HepG2 (cell line): ENCODE results near the gene PLXNA4. TPM values are rescaled to one million over a fixed set of nuclear protein-coding genes. Genes with fewer than 3 reads are reported as not detected.

Experiments used
- ATAC-seq: fragments of 200-7000 bp; cut with Tn5 transposase; 3 replicates; pipeline ENCODE4 v1.9.1; 2020; ENCODE audit warnings: mild to moderate bottlenecking, moderate library complexity
- BruUV-seq: library from RNA; stranded (reverse); fragments of 400-500 nt; replicated peaks from 2 replicates; lab custom pipeline; 2021; lab: Mats Ljungman, UMichigan
- CTCF ChIA-PET: fragments of 300-600 bp; formaldehyde crosslinking; extraction: SDS; loops from one replicate; lab custom pipeline; 2021; ENCODE audit warnings: low total read pairs, inconsistent platforms, low intra/inter-chr PET ratio; lab: Yijun Ruan, JAX
- POLR2A ChIA-PET: fragments of 350-600 bp; sonication (Branson Sonifier 250); formaldehyde crosslinking; loops from one replicate; lab custom pipeline; 2020; ENCODE audit warnings: antibody characterized with exemption, inconsistent platforms; lab: Yijun Ruan, JAX
- DNase-seq: peaks from one replicate; pipeline ENCODE4 v3.0.0-alpha.2; 2015; ENCODE audit warnings: low spot score
- FAIRE-seq: peaks from 3 replicates; lab custom pipeline; 2011; peaks lifted over from hg19 to GRCh38; lab: Jason Lieb, UNC
- H2AFZ ChIP-seq: one replicate; pipeline ENCODE4 v1.6.1; 2011; ENCODE audit warnings: low read length, inconsistent platforms
- H3K27ac ChIP-seq: fragments of 300-600 bp; 3 replicates; pipeline ENCODE4 v1.8.0; 2011; ENCODE audit warnings: mixed run types, mild to moderate bottlenecking, mixed read lengths, low read length, inconsistent platforms; ENCODE audit not compliant: insufficient read depth; ENCODE audit errors: extremely low read length
- H3K27me3 ChIP-seq, 2 experiments: fragments of 200-600 bp in 1 of 2; 2 replicates in 1 of 2; 3 replicates in 1 of 2; pipeline versions ENCODE4 v1.6.0 to v1.8.0; 2011; ENCODE audit warnings: low read length in 2 of 2, mild to moderate bottlenecking in 2 of 2, moderate library complexity in 2 of 2, inconsistent platforms in 1 of 2; ENCODE audit not compliant: insufficient read depth in 2 of 2, control insufficient read depth in 1 of 2
- H3K36me3 ChIP-seq, 2 experiments: fragments of 200-600 bp in 1 of 2; replicated peaks in 1 of 2; 2 replicates in 1 of 2; 3 replicates in 1 of 2; pipeline versions ENCODE4 v1.5.1 to v1.8.0; 2011; ENCODE audit warnings: low read length in 2 of 2, inconsistent platforms in 1 of 2; ENCODE audit not compliant: insufficient read depth in 2 of 2, control insufficient read depth in 1 of 2
- H3K4me1 ChIP-seq: 2 replicates; pipeline ENCODE4 v1.5.1; 2012; ENCODE audit warnings: low read length, inconsistent platforms; ENCODE audit not compliant: insufficient read depth
- H3K4me2 ChIP-seq: 2 replicates; pipeline ENCODE4 v1.6.0; 2011; ENCODE audit warnings: low read depth, low read length, inconsistent platforms
- H3K4me3 ChIP-seq, 3 experiments: fragments of 200-600 bp in 1 of 3; sonication (generic), shearing (Covaris generic) in 1 of 3; replicated peaks in 1 of 3; 2 replicates each; pipeline ENCODE4 v1.5.1; 2011 to 2016; ENCODE audit warnings: low read length in 3 of 3, inconsistent platforms in 2 of 3, low read depth in 2 of 3, mild to moderate bottlenecking in 2 of 3, control low read depth in 1 of 3, mixed read lengths in 1 of 3; ENCODE audit not compliant: insufficient read depth in 1 of 3
- H3K79me2 ChIP-seq: one replicate; pipeline ENCODE4 v1.6.1; 2011; ENCODE audit warnings: low read length, inconsistent platforms; ENCODE audit not compliant: insufficient read depth
- H3K9ac ChIP-seq: 2 replicates; pipeline ENCODE4 v1.6.0; 2011; ENCODE audit warnings: mild to moderate bottlenecking, low read depth, low read length, inconsistent platforms; ENCODE audit not compliant: insufficient read depth
- H3K9me3 ChIP-seq: 2 replicates; pipeline ENCODE4 v1.5.1; 2012; ENCODE audit warnings: mild to moderate bottlenecking, low read length
- H4K20me1 ChIP-seq: 2 replicates; pipeline ENCODE4 v1.6.0; 2011; ENCODE audit warnings: inconsistent platforms, mild to moderate bottlenecking, low read length, moderate library complexity; ENCODE audit not compliant: insufficient read depth
- PAXIP1 ChIP-seq: sonication (generic); formaldehyde crosslinking; conservative IDR thresholded peaks from 2 replicates; pipeline ENCODE4 v1.4.0; 2020; ENCODE audit warnings: mild to moderate bottlenecking, missing genetic modification reagents, moderate library complexity
- TBX3 ChIP-seq: fragments of 450-650 bp; IDR thresholded peaks from 2 replicates; pipeline ENCODE4 v1.6.1; 2017; ENCODE audit warnings: antibody characterized with exemption, mild to moderate bottlenecking, inconsistent platforms, borderline replicate concordance
- ZNF30 ChIP-seq: sonication (generic); formaldehyde crosslinking; IDR thresholded peaks from 2 replicates; pipeline ENCODE4 v1.5.0; 2020; ENCODE audit warnings: mild to moderate bottlenecking, missing genetic modification reagents
- ZNF496 ChIP-seq: sonication (generic); formaldehyde crosslinking; IDR thresholded peaks from 2 replicates; pipeline ENCODE4 v1.8.1; 2023; ENCODE audit warnings: mild to moderate bottlenecking, moderate library complexity, missing genetic modification reagents; ENCODE audit not compliant: insufficient replicate concordance
- ZNF704 ChIP-seq: sonication (generic); formaldehyde crosslinking; IDR thresholded peaks from 2 replicates; pipeline ENCODE4 v1.8.1; 2023; ENCODE audit warnings: mild to moderate bottlenecking, inconsistent platforms, moderate library complexity, missing genetic modification reagents, borderline replicate concordance
- WGBS: methylation state at CpG from one replicate; pipeline ENCODE4 v1.1.6; 2017; ENCODE audit warnings: low lambda C conversion rate; 5-methylcytosine and 5-hydroxymethylcytosine counted together
- in situ Hi-C: cut with HindIII; loops from 2 replicates; pipeline ENCODE4 v1.10.0; 2017; ENCODE audit warnings: low pct_unique_long_range_greater_than_20kb; ENCODE audit not compliant: extremely low pct_ligation_motif_present
- intact Hi-C: fragments of 100-400 bp; cut with micrococcal nuclease; formaldehyde crosslinking; loops from one replicate; pipeline ENCODE4 v1.10.0; 2022; ENCODE audit not compliant: unreplicated experiment
- polyA plus RNA-seq, 8 experiments: library from polyadenylated mRNA; depleted of rRNA in 3 of 8; stranded (reverse) in 7 of 8; unstranded in 1 of 8; fragments of >200 nt; fragmentation: Illumina TruSeq in 4 of 8; extraction: Trizol in 4 of 8; gene quantifications; 2 replicates each; pipeline versions ENCODE4 v1.2.1 to v1.2.3, GENCODE V29; 2011 to 2016; ENCODE audit warnings: low read depth in 4 of 8, missing spikeins in 1 of 8, mixed read lengths in 1 of 8; ENCODE audit not compliant: insufficient read depth in 1 of 8
- total RNA-seq, 5 experiments: library from RNA; depleted of rRNA; stranded (reverse); fragments of >200 nt; fragmentation: Illumina TruSeq; extraction: Trizol; gene quantifications; 2 replicates each; pipeline ENCODE4 v1.2.3, GENCODE V29; 2016; ENCODE audit warnings: low read depth in 1 of 5
- TF ChIP-seq, protein P1 (sequence below): fragments of 450-650 bp; IDR thresholded peaks from 2 replicates; pipeline ENCODE4 v1.6.1; 2016

Gene PLXNA4
- total and polyA plus RNA-seq, 2 of the 13 experiments (the other 11 are each of a cell fraction or from before 2014, with no cell fraction given), result 0.01 to 0.04 TPM

DNA sequence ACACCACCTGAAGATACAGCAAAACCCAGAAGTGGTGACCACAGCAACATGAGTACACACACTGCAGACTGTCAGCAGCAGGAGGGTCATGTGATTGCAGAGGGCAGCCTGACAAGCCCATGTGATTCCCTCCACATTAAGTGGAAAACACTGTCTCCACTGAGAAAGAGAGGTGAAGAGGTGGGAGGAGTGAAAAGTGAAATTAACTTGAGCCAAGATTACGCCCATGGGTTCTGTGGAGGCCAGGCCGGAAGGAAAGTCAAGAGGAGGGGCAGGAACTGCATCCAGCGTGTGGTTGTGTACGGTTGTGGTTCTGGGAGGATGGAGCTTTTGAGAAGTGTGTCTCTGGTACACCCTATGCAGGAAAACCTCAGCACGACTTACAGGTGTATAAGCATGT is 138.5 kb downstream of the PLXNA4 start:
- H3K9me3 ChIP-seq, result no peaks in the 10 kb centered on the region
- in situ Hi-C loops, result no loop called here
- FAIRE-seq, result no peak
- ChIA-PET CTCF (no interaction called here), POLR2A (no interaction called here)
- H3K4me3 ChIP-seq, result no peak overlapping the region
- WGBS, result 5% methylated on average over 5 of the region's 5 CpGs
- no peak overlapping the region for H3K9ac ChIP-seq
- no peaks in the 10 kb centered on the region for H3K4me1 ChIP-seq
- no TSS peak for BruUV-seq
- H3K36me3 ChIP-seq, result no peaks in the 10 kb centered on the region
- peaks cover 1 to 28% of the 10 kb centered on the region in 2 experiments; a peak in 3 of 5 replicates for H3K27me3 ChIP-seq
- intact Hi-C loops, result no loop called here
- no peak overlapping the region for H2AFZ ChIP-seq
- no peaks in the 10 kb centered on the region for H4K20me1 ChIP-seq
- no peak for DNase-seq
- H3K4me2 ChIP-seq, result no peak overlapping the region
- H3K27ac ChIP-seq, result no peak overlapping the region
- no peak for ATAC-seq
- H3K79me2 ChIP-seq, result no peaks in the 10 kb centered on the region
- TF ChIP-seq ZNF30 (CRISPR knock-in tag) (no peak), ZNF704 (no peak), ZNF496 (CRISPR knock-in tag) (no peak), PAXIP1 (CRISPR knock-in tag) (no peak), TBX3 (no peak)
- TF ChIP-seq, protein P1, sequence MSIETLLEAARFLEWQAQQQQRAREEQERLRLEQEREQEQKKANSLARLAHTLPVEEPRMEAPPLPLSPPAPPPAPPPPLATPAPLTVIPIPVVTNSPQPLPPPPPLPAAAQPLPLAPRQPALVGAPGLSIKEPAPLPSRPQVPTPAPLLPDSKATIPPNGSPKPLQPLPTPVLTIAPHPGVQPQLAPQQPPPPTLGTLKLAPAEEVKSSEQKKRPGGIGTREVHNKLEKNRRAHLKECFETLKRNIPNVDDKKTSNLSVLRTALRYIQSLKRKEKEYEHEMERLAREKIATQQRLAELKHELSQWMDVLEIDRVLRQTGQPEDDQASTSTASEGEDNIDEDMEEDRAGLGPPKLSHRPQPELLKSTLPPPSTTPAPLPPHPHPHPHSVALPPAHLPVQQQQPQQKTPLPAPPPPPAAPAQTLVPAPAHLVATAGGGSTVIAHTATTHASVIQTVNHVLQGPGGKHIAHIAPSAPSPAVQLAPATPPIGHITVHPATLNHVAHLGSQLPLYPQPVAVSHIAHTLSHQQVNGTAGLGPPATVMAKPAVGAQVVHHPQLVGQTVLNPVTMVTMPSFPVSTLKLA, result peak; percentile 39; the same call in 1 of the 2 replicates
